Measurements from ENCODE around the gene KCNA3. TPM values are rescaled to one million over a fixed set of nuclear protein-coding genes. Genes with fewer than 3 reads are reported as not detected.

KCNA3 gene
- total RNA-seq, 1 experiment from 2014 or later, result 1.2 TPM

- no peak for DNase-seq (ENCODE audit: low spot score)
- H3K27me3 Mint-ChIP-seq (ENCODE audit: low read depth), result peaks cover 10% of the 10 kb centered on the region; the same call in 1 of the 2 replicates
- no peaks in the 10 kb centered on the region for H3K4me1 Mint-ChIP-seq
- H3K36me3 Mint-ChIP-seq, result no peaks in the 10 kb centered on the region
- TF ChIP-seq IRF2 (CRISPR knock-in tag; IDR thresholded peaks at IDR 0.05; ENCODE audit: borderline replicate concordance, low read depth) (no peak), ATF3 (CRISPR knock-in tag; conservative IDR thresholded peaks at IDR 0.05) (no peak), ATF6 (CRISPR knock-in tag; IDR thresholded peaks at IDR 0.05) (no peak), ZNF219 (CRISPR knock-in tag; IDR thresholded peaks at IDR 0.05; ENCODE audit: borderline replicate concordance) (no peak), ZNF281 (CRISPR knock-in tag; IDR thresholded peaks at IDR 0.05) (no peak), MYBL2 (CRISPR knock-in tag; IDR thresholded peaks at IDR 0.05) (no peak), CBFB (CRISPR knock-in tag; IDR thresholded peaks at IDR 0.05; ENCODE audit: low read depth) (no peak), USF2 (CRISPR knock-in tag; IDR thresholded peaks at IDR 0.05) (no peak), ZMAT4 (CRISPR knock-in tag; IDR thresholded peaks at IDR 0.05) (no peak)
- H3K9me3 Mint-ChIP-seq, result no peaks in the 10 kb centered on the region
- POLR2A ChIA-PET, result no interaction called here
- ATAC-seq, result no peak
- no peak overlapping the region for H3K4me3 Mint-ChIP-seq
- CTCF ChIA-PET, result interaction anchor here (0.9 to 1.8 kb wide), 3 partner anchors 25 to 137 kb away, joined by 3 to 7 read pairs (median 3); no protein-coding TSS in a partner anchor
- H3K27ac Mint-ChIP-seq, result no peak overlapping the region
Observed at GRCh38 chr1:110643879-110644472, 30.8 kb downstream of the KCNA3 start.

- Mint-ChIP-seq H3K27me3 (ENCODE audit: low read depth) (peaks cover 7% of the 10 kb centered on the region; the same call in 1 of the 2 replicates), H3K27ac (no peak overlapping the region), H3K4me1 (no peaks in the 10 kb centered on the region), H3K4me3 (no peak overlapping the region), H3K36me3 (no peaks in the 10 kb centered on the region), H3K9me3 (no peaks in the 10 kb centered on the region)
- TF ChIP-seq E2F4 (CRISPR knock-in tag; IDR thresholded peaks at IDR 0.05; ENCODE audit: borderline replicate concordance, low read depth) (no peak), RORB (CRISPR knock-in tag; IDR thresholded peaks at IDR 0.05) (no peak), ZNF138 (CRISPR knock-in tag; conservative IDR thresholded peaks at IDR 0.05) (no peak), TEAD1 (CRISPR knock-in tag; IDR thresholded peaks at IDR 0.05) (no peak)
- ChIA-PET CTCF (interaction anchor here (0.6 kb wide), 1 partner anchor 141 kb away, joined by 3 read pairs; no protein-coding TSS in a partner anchor), POLR2A (no interaction called here)
- ATAC-seq (no peak), DNase-seq (ENCODE audit: low spot score) (no peak)
Observed at GRCh38 chr1:110639724-110640386, 34.9 kb downstream of the KCNA3 start.
